ENCODE measurements around the gene FAM13B. TPM values are rescaled to one million over a fixed set of nuclear protein-coding genes. Genes with fewer than 3 reads are reported as not detected.

FAM13B gene
- total and polyA plus RNA-seq, 9 of the 15 experiments (the other 6 are each of a cell fraction or from before 2014, with no cell fraction given) = 2.3 to 21.6 (median 14.1) TPM

- TF ChIP-seq, protein P1, sequence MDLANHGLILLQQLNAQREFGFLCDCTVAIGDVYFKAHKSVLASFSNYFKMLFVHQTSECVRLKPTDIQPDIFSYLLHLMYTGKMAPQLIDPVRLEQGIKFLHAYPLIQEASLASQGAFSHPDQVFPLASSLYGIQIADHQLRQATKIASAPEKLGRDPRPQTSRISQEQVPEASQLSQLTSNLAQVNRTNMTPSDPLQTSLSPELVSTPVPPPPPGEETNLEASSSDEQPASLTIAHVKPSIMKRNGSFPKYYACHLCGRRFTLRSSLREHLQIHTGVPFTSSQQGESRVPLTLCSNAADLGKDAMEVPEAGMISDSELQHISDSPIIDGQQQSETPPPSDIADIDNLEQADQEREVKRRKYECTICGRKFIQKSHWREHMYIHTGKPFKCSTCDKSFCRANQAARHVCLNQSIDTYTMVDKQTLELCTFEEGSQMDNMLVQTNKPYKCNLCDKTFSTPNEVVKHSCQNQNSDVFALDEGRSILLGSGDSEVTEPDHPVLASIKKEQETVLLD (IDR thresholded peaks at IDR 0.05) = peak; percentile 78
- TF ChIP-seq TFAM (CRISPR knock-in tag; conservative IDR thresholded peaks at IDR 0.05) (no peak), CBX5 (IDR thresholded peaks at IDR 0.05; ENCODE audit: borderline replicate concordance, low read depth) (0 out of 2 replicates have a peak, but pooled peaks have one; percentile 22), FOXM1 (IDR thresholded peaks at IDR 0.05; ENCODE audit: low read depth) (0 out of 2 replicates have a peak, but pooled peaks have one; percentile 17), FOXM1 (CRISPR knock-in tag; IDR thresholded peaks at IDR 0.05; ENCODE audit: low read depth) (peak; percentile 69; the same call in 1 of the 2 replicates), XRCC5 (IDR thresholded peaks at IDR 0.05; ENCODE audit: low read depth, low read length) (0 out of 2 replicates have a peak, but pooled peaks have one; percentile 29), CREB1 (IDR thresholded peaks at IDR 0.05) (peak; percentile 78), CREB1 (CRISPR knock-in tag; IDR thresholded peaks at IDR 0.05) (peak; percentile 87), POU5F1 (IDR thresholded peaks at IDR 0.05; ENCODE audit: borderline replicate concordance, low read depth, low read length, partially characterized antibody) (peak; percentile 25), ZKSCAN8 (CRISPR knock-in tag; IDR thresholded peaks at IDR 0.05) (no peak), ZNF134 (CRISPR knock-in tag; conservative IDR thresholded peaks at IDR 0.05) (no peak), ZNF778 (CRISPR knock-in tag; IDR thresholded peaks at IDR 0.05) (no peak), ETS1 (conservative IDR thresholded peaks at IDR 0.05; ENCODE audit: control insufficient read depth, low read depth, low read length) (no peak; the same call in 1 of the 2 replicates), MLX (CRISPR knock-in tag; conservative IDR thresholded peaks at IDR 0.05) (no peak), STAG1 (CRISPR knock-in tag; IDR thresholded peaks at IDR 0.05; ENCODE audit: borderline replicate concordance) (no peak), ZNF143 (CRISPR knock-in tag; IDR thresholded peaks at IDR 0.05) (no peak), HMGN3 (IDR thresholded peaks at IDR 0.05; ENCODE audit: borderline replicate concordance, extremely low read depth, insufficient read length, low read depth, low read length) (peak; percentile 68), ATF1 (CRISPR knock-in tag; IDR thresholded peaks at IDR 0.05) (peak; percentile 45; the same call in 1 of the 2 replicates), ATF1 (tag; IDR thresholded peaks at IDR 0.05) (peak; percentile 91), ZNF217 (CRISPR knock-in tag; IDR thresholded peaks at IDR 0.05) (no peak)
- TF ChIP-seq, protein P2, sequence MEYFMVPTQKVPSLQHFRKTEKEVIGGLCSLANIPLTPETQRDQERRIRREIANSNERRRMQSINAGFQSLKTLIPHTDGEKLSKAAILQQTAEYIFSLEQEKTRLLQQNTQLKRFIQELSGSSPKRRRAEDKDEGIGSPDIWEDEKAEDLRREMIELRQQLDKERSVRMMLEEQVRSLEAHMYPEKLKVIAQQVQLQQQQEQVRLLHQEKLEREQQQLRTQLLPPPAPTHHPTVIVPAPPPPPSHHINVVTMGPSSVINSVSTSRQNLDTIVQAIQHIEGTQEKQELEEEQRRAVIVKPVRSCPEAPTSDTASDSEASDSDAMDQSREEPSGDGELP (CRISPR knock-in tag; IDR thresholded peaks at IDR 0.05; ENCODE audit: borderline replicate concordance) = peak; percentile 71
- TF ChIP-seq, protein P3, sequence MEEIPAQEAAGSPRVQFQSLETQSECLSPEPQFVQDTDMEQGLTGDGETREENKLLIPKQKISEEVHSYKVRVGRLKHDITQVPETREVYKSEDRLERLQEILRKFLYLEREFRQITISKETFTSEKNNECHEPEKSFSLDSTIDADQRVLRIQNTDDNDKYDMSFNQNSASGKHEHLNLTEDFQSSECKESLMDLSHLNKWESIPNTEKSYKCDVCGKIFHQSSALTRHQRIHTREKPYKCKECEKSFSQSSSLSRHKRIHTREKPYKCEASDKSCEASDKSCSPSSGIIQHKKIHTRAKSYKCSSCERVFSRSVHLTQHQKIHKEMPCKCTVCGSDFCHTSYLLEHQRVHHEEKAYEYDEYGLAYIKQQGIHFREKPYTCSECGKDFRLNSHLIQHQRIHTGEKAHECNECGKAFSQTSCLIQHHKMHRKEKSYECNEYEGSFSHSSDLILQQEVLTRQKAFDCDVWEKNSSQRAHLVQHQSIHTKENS (CRISPR knock-in tag; IDR thresholded peaks at IDR 0.05) = 0 out of 2 replicates have a peak, but pooled peaks have one; percentile 59
Observed at GRCh38 chr5:137888863-137889759, 143.8 kb downstream of the FAM13B start, which contains the start of gene PKD2L2 (continued).
